ENCODE results near the gene APCDD1L.
"Not testable (repeated sequence)": the region's sequence is repeated elsewhere in the genome, so short reads cannot be mapped to it uniquely, and the experiment has no call there.

Gene APCDD1L

DNA sequence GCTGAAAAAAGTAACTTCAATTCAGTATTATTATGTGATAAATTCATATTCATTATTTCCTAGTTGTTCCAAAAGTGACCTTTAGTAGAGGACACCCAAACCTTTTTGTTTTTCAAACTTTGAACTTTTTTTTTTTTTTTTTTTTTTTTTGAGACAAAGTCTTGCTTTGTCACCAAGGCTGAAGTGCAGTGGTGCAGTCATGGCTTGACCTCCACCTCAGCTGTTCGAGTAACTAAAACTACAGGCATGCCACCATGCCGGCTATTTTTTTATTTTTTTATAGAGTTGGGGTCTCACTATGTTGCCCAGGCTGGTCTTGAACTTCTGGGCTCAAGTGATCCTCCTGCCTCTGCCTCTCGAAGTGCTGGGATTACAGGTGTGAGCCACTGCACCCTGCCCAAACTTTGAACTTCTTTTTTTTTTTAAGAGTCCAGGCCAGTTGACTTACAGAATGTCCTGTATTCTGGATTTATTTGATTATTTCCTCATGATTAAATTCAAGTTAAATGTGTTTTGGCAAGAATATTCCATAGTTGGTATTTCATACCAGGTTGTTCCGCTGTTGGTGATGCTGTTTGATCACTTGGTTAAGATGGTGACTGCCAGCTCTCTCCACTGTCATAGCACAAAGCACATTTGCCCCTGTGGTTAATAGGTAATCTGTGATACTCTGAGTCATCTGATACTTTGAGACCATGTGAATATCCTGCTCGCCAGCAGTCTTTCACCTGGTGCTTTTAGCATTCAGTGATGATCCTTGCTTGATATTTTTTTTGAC lies 78.1 kb downstream of the APCDD1L start:
- no peak for DNase-seq

GRCh38 chr20:58435237-58435636 lies 80.0 kb downstream of the APCDD1L start:
- no peak for DNase-seq

DNA sequence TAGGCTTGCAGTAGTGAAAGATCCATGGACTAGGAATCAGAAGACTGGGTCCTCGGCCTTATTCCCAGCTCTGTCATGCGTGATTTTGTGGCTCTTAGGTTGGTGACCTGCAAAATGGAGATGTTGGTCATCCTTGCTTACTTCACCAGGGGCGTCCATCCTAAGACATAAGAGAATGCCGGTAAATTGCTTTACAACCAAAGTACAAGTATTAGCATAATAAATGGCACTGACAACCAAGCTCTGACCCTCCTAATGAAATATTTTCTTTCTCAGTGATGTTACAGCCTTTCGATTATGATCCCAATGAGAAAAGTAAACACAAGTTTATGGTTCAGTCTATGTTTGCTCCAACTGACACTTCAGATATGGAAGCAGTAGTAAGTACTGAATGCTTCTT lies 80.9 kb downstream of the APCDD1L start:
- no peak for DNase-seq

GRCh38 chr20:58433759-58434158 lies 81.4 kb downstream of the APCDD1L start:
- DNase-seq = no peak

DNA sequence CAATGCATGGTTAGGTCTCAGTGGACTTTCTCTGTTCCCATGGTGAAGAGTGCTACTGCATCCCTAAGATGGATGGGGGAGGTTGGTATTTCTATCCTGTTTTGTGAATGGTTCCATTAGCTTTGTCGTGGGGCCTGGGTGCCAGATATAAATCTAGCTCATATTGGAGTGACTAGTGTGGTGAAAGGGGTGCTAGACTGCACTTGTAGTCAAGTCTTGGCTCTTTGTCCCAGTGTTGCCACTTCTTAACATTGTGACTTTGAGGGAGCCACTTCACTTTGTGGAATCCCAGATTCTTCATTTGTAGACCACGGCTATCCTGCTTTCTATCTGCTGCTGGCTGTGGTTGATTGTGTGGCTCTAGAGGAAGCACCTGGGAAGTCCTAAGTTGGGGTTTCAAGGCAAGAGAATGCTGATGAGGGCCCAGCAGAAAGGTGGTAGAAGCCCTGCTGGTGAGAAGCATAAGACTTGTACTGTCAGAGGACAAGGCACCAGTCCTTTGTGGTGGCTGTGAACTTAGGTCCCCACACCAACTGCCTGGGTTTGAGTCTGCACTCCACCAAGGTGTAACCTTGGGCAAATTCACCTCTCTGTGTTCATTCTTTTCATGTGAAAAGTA lies 82.1 kb downstream of the APCDD1L start:
- no peak for DNase-seq

DNA sequence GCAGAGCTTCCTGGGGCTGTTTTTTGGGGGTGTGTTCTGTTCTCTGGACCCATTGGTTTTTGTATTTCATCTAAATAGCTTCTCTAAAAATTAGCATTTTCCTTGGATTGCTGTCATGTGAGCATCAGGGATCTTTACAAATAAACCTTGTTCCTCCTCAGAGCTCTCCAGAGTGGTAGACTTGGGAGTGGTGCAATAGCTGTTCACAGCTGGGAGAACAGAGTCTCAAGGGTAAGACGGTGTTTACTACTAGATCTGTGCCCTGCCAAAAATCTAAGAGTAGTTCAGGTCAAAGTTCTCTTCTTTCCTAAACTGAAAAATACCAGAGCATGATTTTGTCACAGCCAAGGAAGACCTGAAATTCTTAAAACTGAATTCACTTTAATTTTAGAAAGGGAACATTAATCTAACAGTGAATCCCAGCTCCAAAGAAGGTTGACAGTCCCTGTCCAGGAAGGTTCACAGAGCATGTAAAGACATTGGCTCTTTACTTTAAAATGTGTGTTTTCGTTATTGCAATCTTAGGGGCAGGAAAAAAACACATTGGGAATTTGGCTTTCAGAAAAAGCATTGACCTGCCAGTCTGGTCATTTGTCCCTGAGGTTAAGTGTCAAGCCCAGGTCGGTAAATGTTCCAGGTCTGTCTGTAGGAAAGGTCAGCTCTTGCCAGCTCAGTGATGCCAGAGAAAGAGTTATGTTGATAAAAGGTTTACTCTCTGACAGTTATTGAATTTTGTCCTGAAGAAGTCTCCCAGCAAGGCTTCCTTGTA lies 82.8 kb downstream of the APCDD1L start:
- DNase-seq = no peak

DNA sequence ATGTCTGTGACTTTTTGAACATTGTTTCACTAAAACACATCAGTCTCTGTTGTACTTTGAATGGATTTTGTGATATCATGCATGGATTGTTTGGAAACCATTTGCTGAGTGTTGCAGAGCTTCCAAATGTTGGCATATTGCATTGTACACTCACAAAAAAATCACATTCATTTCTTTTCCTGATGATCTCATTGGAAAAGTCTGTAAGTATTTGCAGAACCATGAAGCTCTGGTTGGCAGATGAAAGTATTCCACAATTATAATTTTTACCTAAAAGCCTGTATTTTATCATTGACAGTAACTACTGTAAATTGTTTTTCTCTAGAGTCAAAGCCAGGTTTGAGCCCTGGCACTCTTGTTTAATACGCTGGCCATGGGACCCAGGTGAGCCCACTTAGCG lies 84.1 kb downstream of the APCDD1L start:
- DNase-seq = no peak

GRCh38 chr20:58429303-58429702 lies 85.9 kb downstream of the APCDD1L start:
- DNase-seq = no peak

- no peak for DNase-seq
Measured at GRCh38 chr20:58428364-58428763, 86.8 kb downstream of the APCDD1L start.

GRCh38 chr20:58427571-58427970 lies 87.6 kb downstream of the APCDD1L start:
- DNase-seq = not testable (repeated sequence)

GRCh38 chr20:58424218-58424969 lies 90.8 kb downstream of the APCDD1L start:
- no peak for DNase-seq

- DNase-seq = no peak
Measured at GRCh38 chr20:58421497-58421850, 93.7 kb downstream of the APCDD1L start.

GRCh38 chr20:58420798-58421496 lies 94.3 kb downstream of the APCDD1L start:
- no peak for DNase-seq

DNA sequence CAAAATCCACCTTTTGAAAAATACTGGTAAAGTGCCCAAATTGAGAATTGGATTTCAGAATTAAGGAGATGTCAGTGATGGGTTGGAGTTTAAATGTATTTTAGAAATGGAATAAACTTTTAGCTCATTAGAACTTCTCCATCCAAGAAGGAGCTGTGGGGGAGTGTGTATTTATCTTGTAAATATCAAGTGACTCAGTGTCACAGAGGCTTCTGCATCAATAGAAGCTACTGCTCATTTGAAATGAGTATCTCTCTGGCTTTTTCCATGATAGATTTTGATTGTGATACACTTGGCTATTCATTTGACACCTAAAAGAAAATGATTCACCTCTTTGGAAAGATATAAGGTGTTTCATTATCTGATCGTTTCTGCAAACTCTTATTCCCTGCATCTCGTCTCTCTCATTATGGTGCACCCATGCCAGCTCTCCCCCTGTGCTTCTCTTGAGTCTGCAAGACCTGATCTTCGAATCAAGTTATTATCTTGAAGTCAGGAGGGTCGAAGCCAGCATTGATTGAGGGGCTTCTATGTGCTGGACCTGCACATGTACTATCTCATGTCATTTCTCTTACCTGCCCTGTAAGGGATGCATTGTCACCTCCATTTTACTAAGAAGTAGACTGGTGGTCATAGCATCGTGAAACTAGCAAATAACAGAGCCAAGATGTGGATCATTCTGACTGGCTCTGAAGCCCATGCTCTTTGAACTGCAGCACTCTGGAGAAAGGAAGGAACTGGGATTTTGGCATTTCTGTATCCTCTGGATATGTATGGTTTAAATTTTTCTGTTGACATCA lies 96.0 kb downstream of the APCDD1L start:
- no peak for DNase-seq

DNA sequence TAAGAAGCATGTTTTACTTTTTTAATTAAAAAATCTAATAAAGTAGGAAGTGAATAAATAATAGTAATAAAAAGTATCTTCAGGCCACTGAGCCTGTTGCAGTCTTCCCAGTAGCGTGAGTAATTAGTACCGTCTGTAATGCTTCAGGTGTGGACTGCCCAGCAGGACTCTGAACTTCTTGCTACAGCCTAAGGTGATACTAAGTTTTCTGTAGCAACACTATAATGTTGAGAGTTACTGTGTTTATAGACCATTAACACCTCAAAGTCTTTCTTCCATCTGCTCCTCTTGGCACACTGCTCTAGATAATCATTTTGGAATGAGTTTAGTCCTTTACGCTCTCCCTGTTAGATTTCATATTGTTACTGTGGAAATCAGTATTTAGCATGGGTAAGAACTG lies 97.8 kb downstream of the APCDD1L start:
- DNase-seq = no peak

DNA sequence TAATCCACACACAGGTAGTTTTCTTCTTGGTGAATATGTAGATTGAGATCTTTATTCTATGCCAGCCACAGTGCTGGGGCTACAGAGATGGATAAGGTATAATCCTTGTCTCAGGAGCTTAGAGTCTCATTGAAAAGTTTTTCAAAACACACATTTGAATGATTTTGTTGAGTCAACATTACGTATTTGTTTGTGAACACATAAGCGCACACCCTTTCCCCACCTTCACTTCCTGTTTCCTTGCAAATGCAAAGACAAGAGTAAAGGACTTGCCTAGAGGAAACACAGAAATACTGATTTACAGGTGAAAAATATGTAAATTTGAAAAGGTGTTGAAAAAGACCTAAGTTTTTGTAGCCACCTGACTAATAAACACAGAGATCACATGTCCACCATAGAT lies 98.4 kb downstream of the APCDD1L start:
- no peak for DNase-seq

DNA sequence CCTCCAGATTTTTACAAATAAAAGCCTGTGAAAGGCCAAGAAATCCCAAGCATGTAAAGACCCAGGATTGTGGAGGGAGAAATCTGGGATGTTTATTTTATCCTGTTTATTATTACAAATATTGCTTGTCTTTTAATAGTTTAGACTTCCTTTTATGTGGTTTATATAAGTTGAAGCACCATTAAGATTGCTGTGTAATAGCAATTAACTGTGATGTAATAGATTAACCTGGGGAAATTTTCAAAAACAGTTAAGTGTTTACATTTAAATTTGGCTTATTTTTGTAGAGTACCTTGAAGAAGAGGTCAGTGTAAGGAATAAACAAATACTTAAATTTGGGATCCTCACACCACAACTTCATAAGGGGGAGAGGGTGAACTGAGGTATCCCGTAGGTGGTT lies 99.1 kb downstream of the APCDD1L start:
- no peak for DNase-seq

DNA sequence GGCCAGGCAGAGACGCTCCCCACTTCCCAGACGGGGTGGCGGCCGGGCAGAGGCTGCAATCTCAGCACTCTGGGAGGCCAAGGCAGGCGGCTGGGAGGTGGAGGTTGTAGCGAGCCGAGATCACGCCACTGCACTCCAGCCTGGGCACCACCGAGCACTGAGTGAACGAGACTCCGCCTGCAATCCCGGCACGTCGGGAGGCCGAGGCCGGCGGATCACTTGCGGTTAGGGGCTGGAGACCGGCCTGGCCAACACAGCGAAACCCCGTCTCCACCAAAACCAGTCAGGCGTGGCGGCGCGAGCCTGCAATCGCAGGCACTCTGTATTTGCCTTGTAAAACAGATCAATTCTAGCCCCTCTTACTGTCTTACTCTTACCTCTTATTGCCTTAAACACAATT lies 100.4 kb downstream of the APCDD1L start:
- DNase-seq = not testable (repeated sequence)

DNA sequence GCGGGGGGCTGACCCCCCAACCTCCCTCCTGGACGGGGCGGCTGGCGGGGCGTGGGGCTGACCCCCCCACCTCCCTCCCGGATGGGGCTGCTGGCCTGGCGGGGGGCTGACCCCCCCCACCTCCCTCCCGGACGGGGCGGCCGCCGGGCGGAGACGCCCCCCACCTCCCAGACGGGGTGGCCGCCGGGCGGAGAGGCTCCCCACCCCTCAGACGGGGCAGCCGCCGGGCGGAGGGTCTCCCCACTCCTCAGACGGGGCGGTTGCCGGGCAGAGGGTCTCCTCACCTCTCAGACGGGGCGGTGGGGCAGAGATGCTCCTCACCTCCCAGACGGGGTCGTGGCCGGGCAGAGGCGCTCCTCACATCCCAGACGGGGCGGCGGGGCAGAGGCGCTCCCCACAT lies 101.0 kb downstream of the APCDD1L start:
- not testable (repeated sequence) for DNase-seq

Measured in stimulated activated CD4-positive, alpha-beta T cell treated with anti-CD3 and anti-CD28 coated beads, Interleukin-1b, Interleukin-23, amount 100 ng/mL, for 48 hours (primary cell).